Aorta (tissue), 5 donors: ENCODE data around the gene NOXO1. TPM values are rescaled to one million over a fixed set of nuclear protein-coding genes. Genes with fewer than 3 reads are reported as not detected.

Experiments used
- ATAC-seq: fragments of 200-7000 bp; cut with Tn5 transposase; one replicate; pipeline ENCODE4 v1.9.1; 2022; ENCODE audit warnings: moderate library complexity; ENCODE audit not compliant: low FRiP score
- DNase-seq, 2 donors: peaks; one replicate each; pipeline ENCODE4 v3.0.0-alpha.2; 2020
- H3K27ac ChIP-seq, 2 donors: one replicate each; pipeline ENCODE4 v1.5.1; 2013; ENCODE audit warnings: low read length in 2 of 2, mild to moderate bottlenecking in 2 of 2, moderate library complexity in 2 of 2, control low read depth in 1 of 2, inconsistent platforms in 1 of 2, low read depth in 1 of 2
- H3K27me3 ChIP-seq, 2 donors: one replicate each; pipeline ENCODE4 v1.6.1; 2013; ENCODE audit warnings: control low read depth in 1 of 2, low read length in 1 of 2, mild to moderate bottlenecking in 1 of 2, moderate library complexity in 1 of 2; ENCODE audit not compliant: insufficient read depth in 2 of 2, control insufficient read depth in 1 of 2
- H3K36me3 ChIP-seq, 2 donors: one replicate each; pipeline ENCODE4 v1.6.1; 2013; ENCODE audit warnings: control low read depth in 1 of 2, low read length in 1 of 2, mild to moderate bottlenecking in 1 of 2; ENCODE audit not compliant: insufficient read depth in 2 of 2, control insufficient read depth in 1 of 2
- H3K4me1 ChIP-seq, 2 donors: one replicate each; pipeline ENCODE4 v1.6.1; 2013; ENCODE audit warnings: low read length in 2 of 2, control low read depth in 1 of 2, mild to moderate bottlenecking in 1 of 2, moderate library complexity in 1 of 2; ENCODE audit not compliant: insufficient read depth in 2 of 2, control insufficient read depth in 1 of 2
- H3K4me3 ChIP-seq, 2 donors: one replicate each; pipeline ENCODE4 v1.5.1; 2013; ENCODE audit warnings: low read length in 2 of 2, control low read depth in 1 of 2, mild to moderate bottlenecking in 1 of 2
- H3K9me3 ChIP-seq: one replicate; pipeline ENCODE4 v1.6.1; 2013; ENCODE audit warnings: mild to moderate bottlenecking, low read length; ENCODE audit not compliant: control insufficient read depth
- whole genome bisulfite sequencing, 2 donors: extraction: QIAGEN DNeasy Blood & Tissue Kit; methylation state at CpG; one replicate each; pipeline ENCODE4 v1.1.7; 2013; 5-methylcytosine and 5-hydroxymethylcytosine counted together
- intact Hi-C, 2 donors: fragments of 100-400 bp; cut with DNase I; formaldehyde crosslinking; loops; one replicate each; pipeline versions ENCODE4 v1.14.2 to v1.15.0; 2022
- polyA plus RNA-seq, 2 donors: library from polyadenylated mRNA; stranded (reverse); fragments of 200-250 nt; gene quantifications; one replicate each; pipeline ENCODE4 v1.2.3, GENCODE V29; 2013
- total RNA-seq, 2 donors: library from RNA; stranded (reverse); fragmentation: NEBNext Ultra II Directional; extraction: Animal tissue kit (Norgen Biotek cat#: 25700); gene quantifications; one replicate each; pipeline ENCODE4 v1.2.1, GENCODE V29; 2021
- donor health status: healthy with polysubstance abuse.
- donor health status: Bipolar disorder and iron deficiency.
- donor health status: DM: no; HTN: no; CAD: no.
- donor health status: DM: no; HTN: no; CAD: no.
- donor health status: DM: yes; HTN: yes; CAD: no.

NOXO1 gene
- total and polyA plus RNA-seq, 4 donors, result 0.84 TPM; not detected in 3

GRCh38 chr16:1978476-1979120, 2.7 kb downstream of the NOXO1 start:
- Histone ChIP-seq H3K27ac (no peak overlapping the region), H3K36me3 (peaks cover 0 to 27% of the 10 kb centered on the region in 2 donors), H3K27me3 (peaks cover 0 to 2% of the 10 kb centered on the region in 2 donors), H3K9me3 (no peaks in the 10 kb centered on the region), H3K4me3 (no peak overlapping the region), H3K4me1 (peaks cover 0 to 1% of the 10 kb centered on the region in 2 donors)
- 77 to 79% methylated on average over 37 of the region's 37 CpGs for WGBS, 2 donors
- DNase-seq (no peak), ATAC-seq (no peak)
- intact Hi-C loops, result no loop called here

DNA sequence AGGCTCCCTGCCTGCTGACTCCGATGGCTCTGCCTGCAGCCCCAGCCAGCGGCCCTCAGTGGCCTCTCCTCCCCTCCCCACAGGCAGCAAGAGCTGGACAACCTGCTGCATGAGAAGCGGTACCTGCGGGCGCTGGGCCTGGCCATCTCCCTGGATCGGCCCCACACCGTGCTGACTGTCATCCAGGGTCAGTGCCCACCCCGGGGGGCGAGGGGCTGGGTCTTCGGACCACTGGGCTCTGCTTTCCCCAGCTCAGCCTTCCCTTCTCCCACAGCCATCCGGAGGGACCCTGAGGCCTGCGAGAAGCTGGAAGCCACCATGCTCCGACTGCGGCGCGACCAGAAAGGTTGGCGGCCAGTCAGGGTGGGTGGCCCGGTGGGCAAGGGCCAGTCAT, 3.4 kb downstream of the NOXO1 start:
- H3K4me3 ChIP-seq, result no peak overlapping the region
- 94 to 95% methylated on average over 18 of the region's 18 CpGs for WGBS, 2 donors
- intact Hi-C loops, result no loop called here
- no peaks in the 10 kb centered on the region for H3K4me1 ChIP-seq
- H3K27me3 ChIP-seq, result peaks cover 0 to 2% of the 10 kb centered on the region in 2 donors
- no peaks in the 10 kb centered on the region for H3K9me3 ChIP-seq
- DNase-seq (no peak), ATAC-seq (no peak)
- peaks cover 0 to 27% of the 10 kb centered on the region in 2 donors for H3K36me3 ChIP-seq
- H3K27ac ChIP-seq, result no peak overlapping the region

- Histone ChIP-seq H3K9me3 (no peaks in the 10 kb centered on the region), H3K27ac (no peak overlapping the region), H3K4me3 (no peak overlapping the region), H3K36me3 (peaks cover 0 to 27% of the 10 kb centered on the region in 2 donors), H3K4me1 (no peaks in the 10 kb centered on the region), H3K27me3 (peaks cover 0 to 2% of the 10 kb centered on the region in 2 donors)
- DNase-seq, result no peak
- 88 to 93% methylated on average over 32 to 33 of the region's 33 CpGs for WGBS, 2 donors
- ATAC-seq, result no peak
- intact Hi-C loops, result no loop called here
Observed at GRCh38 chr16:1976951-1977874, 4.1 kb downstream of the NOXO1 start.

DNA sequence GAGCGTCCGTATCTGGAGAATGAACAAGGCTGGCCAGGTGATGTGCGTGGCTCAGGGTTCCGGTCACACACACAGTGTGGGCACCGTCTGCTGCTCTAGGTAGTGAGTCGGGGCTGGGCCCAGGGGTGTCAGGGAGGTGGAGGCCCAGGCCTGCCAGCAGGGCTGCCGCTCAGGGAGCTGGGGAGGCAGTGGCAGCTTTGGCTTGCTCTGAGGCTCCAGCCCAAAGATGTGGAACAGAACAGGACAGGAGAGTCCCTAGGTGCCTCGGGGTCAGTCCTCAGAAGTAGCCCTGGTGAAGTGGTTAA, 5.1 kb downstream of the NOXO1 start:
- Histone ChIP-seq H3K4me1 (no peaks in the 10 kb centered on the region), H3K27me3 (peaks cover 0 to 2% of the 10 kb centered on the region in 2 donors), H3K36me3 (peaks cover 0 to 27% of the 10 kb centered on the region in 2 donors), H3K9me3 (no peaks in the 10 kb centered on the region), H3K27ac (no peak overlapping the region), H3K4me3 (no peak overlapping the region)
- intact Hi-C loops, result no loop called here
- DNase-seq (no peak), ATAC-seq (no peak)
- WGBS, 2 donors, result 93% methylated on average over 8 of the region's 8 CpGs

- H3K36me3 ChIP-seq, result peaks cover 0 to 27% of the 10 kb centered on the region in 2 donors
- 94 to 95% methylated on average over 33 of the region's 33 CpGs for WGBS, 2 donors
- H3K4me1 ChIP-seq, result no peaks in the 10 kb centered on the region
- no peak overlapping the region for H3K27ac ChIP-seq
- no peak for DNase-seq
- no peak for ATAC-seq
- H3K9me3 ChIP-seq, result no peaks in the 10 kb centered on the region
- peaks cover 0 to 2% of the 10 kb centered on the region in 2 donors for H3K27me3 ChIP-seq
- intact Hi-C loops, result no loop called here
- no peak overlapping the region for H3K4me3 ChIP-seq
Observed at GRCh38 chr16:1975432-1976215, 5.6 kb downstream of the NOXO1 start.

DNA sequence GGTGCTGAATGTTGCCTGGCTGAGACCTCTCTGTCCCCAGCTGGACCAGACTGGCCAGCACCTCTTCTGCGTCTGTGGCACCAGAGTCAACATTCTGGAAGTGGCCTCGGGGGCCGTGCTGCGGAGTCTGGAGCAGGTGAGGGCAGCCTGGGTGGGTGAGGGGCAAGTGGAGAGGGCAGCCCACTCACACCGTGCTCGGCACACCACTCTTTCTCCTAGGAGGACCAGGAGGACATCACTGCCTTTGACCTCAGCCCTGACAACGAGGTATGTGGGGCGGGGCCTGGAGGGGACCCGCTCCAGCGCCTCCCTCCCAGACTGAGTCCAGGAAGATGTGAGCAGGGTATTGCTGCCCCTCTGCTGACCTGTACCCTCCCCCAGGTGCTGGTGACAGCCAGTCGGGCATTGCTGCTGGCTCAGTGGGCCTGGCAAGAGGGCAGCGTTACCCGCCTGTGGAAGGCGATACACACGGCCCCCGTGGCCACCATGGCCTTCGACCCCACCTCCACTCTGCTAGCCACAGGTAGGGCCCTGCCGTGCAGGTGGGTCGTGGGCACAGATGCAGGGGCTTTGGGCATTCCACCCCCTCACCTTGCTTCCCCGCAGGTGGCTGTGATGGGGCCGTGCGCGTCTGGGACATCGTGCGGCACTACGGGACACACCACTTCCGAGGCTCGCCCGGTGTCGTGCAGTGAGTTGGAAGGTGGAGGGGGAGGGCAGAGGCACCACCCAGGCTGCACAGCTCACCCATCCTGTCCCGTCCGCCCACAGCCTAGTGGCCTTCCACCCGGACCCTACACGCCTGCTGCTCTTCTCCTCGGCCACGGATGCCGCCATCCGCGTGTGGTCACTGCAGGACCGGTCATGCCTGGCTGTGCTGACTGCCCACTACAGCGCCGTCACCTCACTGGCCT, 6.9 kb downstream of the NOXO1 start:
- Histone ChIP-seq H3K36me3 (peaks cover 0 to 27% of the 10 kb centered on the region in 2 donors), H3K9me3 (no peaks in the 10 kb centered on the region), H3K27me3 (peaks cover 0 to 2% of the 10 kb centered on the region in 2 donors), H3K27ac (no peak overlapping the region), H3K4me1 (no peaks in the 10 kb centered on the region), H3K4me3 (no peak overlapping the region)
- no peak for ATAC-seq
- no peak for DNase-seq
- intact Hi-C loops, result no loop called here
- WGBS, 2 donors, result 93% methylated on average over 42 of the region's 42 CpGs

DNA sequence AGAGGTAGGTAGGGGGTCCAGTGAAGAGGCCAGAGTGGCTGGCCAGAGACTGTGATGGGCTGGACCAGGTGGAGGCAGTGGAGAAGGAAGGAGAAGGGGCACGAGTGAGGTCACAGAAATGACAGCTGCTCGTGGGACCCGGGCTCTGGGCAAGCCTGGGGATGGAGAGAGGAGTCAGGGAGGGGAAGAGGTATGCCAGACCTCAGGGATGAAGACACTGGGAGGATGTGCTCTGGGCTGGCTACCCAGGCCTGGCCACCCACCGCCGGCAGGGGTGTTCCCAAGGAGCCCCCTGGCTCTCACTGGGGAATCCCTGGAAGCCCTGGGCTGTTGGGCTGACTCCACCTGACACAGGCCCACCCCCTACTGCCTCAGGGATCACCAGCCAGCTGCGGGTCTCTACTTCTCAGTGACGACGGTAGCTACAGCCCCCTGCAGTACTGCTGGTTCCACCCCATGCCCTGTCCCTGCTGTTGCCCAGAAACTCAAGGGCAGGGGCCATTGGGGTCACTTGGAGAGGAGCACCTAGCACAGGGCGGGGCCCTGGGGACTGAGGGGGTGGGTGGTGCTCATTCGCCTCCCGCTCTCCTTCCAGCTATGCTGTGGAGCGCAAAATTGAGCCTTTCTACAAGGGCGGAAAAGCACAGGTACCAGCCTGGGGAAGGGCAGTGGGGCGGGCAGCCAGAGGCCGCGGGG, 7.7 kb downstream of the NOXO1 start:
- no peaks in the 10 kb centered on the region for H3K27me3 ChIP-seq
- no peaks in the 10 kb centered on the region for H3K4me1 ChIP-seq
- H3K27ac ChIP-seq, result no peak overlapping the region
- no peaks in the 10 kb centered on the region for H3K9me3 ChIP-seq
- peaks cover 0 to 27% of the 10 kb centered on the region in 2 donors for H3K36me3 ChIP-seq
- intact Hi-C loops, result no loop called here
- H3K4me3 ChIP-seq, result no peak overlapping the region
- WGBS, 2 donors, result 91 to 94% methylated on average over 16 of the region's 16 CpGs
- ATAC-seq (no peak), DNase-seq (no peak)
